ENCODE results near the gene TRPM2. TPM values are rescaled to one million over a fixed set of nuclear protein-coding genes. Genes with fewer than 3 reads are reported as not detected.
A peak's percentile ranks its signal among the peaks of the same experiment; 100 is the strongest.

The TRPM2 gene
- total RNA-seq, 1 donor from 2014 or later, result 0.43 TPM

DNA sequence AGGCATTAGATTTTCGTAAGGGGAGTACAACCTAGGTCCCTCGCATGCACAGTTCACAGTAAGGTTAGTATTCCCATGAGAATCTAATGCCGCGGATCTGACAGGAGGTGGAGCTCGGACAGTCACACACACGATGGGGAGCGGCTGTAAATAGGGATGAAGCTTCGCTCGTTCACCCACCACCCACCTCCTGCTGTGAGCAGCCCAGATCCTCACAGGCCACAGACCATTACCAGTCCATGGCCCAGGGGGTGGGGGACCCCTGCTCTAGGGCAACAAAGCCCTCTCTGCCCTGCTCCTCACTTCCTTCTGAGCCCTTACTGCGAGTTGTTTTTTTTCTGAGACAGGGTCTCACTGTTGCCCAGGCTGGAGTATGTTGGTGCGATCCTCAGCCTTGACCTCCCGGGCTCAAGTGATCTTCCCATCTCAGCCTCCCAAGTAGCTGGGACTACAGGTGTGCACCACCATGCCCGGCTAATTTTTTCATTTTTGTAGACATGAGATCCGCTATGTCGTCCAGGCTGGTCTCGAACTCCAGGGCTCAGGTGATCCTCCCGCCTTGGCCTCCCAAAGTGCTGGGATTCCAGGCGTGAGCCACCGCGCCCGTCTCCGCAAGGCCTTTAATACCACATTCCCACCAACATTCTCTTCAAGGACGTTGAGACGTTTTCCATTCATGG, 21.3 kb downstream of the TRPM2 start:
- no peaks in the 10 kb centered on the region for H3K4me1 ChIP-seq
- no peak overlapping the region for H3K4me3 ChIP-seq
- DNase-seq (ENCODE audit: low spot score in 2 of 2), result peak in 1 of 2 donors; percentile 39
- no peaks in the 10 kb centered on the region for H3K9me3 ChIP-seq
- TF ChIP-seq, protein P1, sequence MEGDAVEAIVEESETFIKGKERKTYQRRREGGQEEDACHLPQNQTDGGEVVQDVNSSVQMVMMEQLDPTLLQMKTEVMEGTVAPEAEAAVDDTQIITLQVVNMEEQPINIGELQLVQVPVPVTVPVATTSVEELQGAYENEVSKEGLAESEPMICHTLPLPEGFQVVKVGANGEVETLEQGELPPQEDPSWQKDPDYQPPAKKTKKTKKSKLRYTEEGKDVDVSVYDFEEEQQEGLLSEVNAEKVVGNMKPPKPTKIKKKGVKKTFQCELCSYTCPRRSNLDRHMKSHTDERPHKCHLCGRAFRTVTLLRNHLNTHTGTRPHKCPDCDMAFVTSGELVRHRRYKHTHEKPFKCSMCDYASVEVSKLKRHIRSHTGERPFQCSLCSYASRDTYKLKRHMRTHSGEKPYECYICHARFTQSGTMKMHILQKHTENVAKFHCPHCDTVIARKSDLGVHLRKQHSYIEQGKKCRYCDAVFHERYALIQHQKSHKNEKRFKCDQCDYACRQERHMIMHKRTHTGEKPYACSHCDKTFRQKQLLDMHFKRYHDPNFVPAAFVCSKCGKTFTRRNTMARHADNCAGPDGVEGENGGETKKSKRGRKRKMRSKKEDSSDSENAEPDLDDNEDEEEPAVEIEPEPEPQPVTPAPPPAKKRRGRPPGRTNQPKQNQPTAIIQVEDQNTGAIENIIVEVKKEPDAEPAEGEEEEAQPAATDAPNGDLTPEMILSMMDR (IDR thresholded peaks at IDR 0.05), result no peak
- H3K27me3 ChIP-seq, result no peaks in the 10 kb centered on the region
- intact Hi-C loops (cut with DNase I), result no loop called here
- no peaks in the 10 kb centered on the region for H3K36me3 ChIP-seq
- H3K27ac ChIP-seq, result no peak overlapping the region

DNA sequence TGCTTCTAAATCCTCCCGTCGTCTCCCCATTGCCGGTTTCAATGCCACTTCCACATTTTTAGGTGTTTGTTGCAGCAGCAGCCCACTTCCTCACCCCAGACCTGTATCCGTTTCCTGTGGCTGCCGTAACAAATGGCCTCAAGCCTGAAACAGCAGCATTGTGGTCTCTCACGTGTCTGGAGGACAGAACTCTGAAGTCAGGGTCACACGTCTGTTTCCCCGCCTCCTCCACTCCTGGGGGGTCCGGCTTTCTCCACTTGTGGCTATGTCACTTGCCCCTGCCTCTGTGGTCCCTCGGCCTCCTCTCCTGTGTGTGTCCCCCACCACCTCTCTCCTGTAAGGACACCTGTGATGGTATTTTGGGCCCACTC, 21.8 kb downstream of the TRPM2 start:
- DNase-seq (ENCODE audit: low spot score in 2 of 2), result peak in 1 of 2 donors; percentile 75
- no peak overlapping the region for H3K27ac ChIP-seq
- no peak overlapping the region for H3K4me3 ChIP-seq
- TF ChIP-seq, protein P1 (IDR thresholded peaks at IDR 0.05), result no peak
- H3K27me3 ChIP-seq, result no peaks in the 10 kb centered on the region
- no peaks in the 10 kb centered on the region for H3K9me3 ChIP-seq
- intact Hi-C loops (cut with DNase I), result no loop called here
- no peaks in the 10 kb centered on the region for H3K4me1 ChIP-seq
- H3K36me3 ChIP-seq, result no peaks in the 10 kb centered on the region

GRCh38 chr21:44375761-44376241, 22.4 kb downstream of the TRPM2 start:
- TF ChIP-seq, protein P1 (IDR thresholded peaks at IDR 0.05), result no peak
- no peaks in the 10 kb centered on the region for H3K27me3 ChIP-seq
- H3K4me3 ChIP-seq, result no peak overlapping the region
- H3K36me3 ChIP-seq, result no peaks in the 10 kb centered on the region
- no peaks in the 10 kb centered on the region for H3K4me1 ChIP-seq
- DNase-seq (ENCODE audit: low spot score in 2 of 2), result peak in 1 of 2 donors; percentile 50
- H3K9me3 ChIP-seq, result no peaks in the 10 kb centered on the region
- intact Hi-C loops (cut with DNase I), result no loop called here
- H3K27ac ChIP-seq, result no peak overlapping the region

DNA sequence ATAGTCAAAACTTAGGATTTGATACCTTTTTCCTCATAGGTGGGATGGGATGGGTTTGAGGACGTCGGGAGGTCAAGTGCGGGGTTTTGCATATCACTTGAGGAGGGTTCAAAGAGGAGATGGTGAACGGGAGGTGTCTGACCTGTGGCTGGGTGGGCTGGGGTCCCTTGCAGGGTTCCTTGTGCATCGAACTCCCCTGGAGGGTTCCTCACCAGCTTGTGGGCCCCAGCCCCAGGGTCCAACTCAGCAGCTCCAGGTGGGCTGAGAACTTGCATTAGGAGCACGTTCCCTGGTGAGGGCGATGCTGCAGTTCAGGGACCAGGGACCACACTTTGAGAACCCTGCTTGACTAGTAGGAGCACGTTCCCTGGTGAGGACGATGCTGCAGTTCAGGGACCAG, 23.2 kb downstream of the TRPM2 start:
- no peaks in the 10 kb centered on the region for H3K36me3 ChIP-seq
- H3K4me3 ChIP-seq, result no peak overlapping the region
- intact Hi-C loops (cut with DNase I), result no loop called here
- H3K9me3 ChIP-seq, result no peaks in the 10 kb centered on the region
- H3K27ac ChIP-seq, result no peak overlapping the region
- TF ChIP-seq, protein P1 (IDR thresholded peaks at IDR 0.05), result no peak
- no peaks in the 10 kb centered on the region for H3K27me3 ChIP-seq
- H3K4me1 ChIP-seq, result no peaks in the 10 kb centered on the region
- DNase-seq (ENCODE audit: low spot score in 2 of 2), result peak in 1 of 2 donors; percentile 56

- no peaks in the 10 kb centered on the region for H3K27me3 ChIP-seq
- H3K4me1 ChIP-seq, result no peaks in the 10 kb centered on the region
- H3K36me3 ChIP-seq, result no peaks in the 10 kb centered on the region
- intact Hi-C loops (cut with DNase I), result no loop called here
- no peak overlapping the region for H3K27ac ChIP-seq
- TF ChIP-seq, protein P1 (IDR thresholded peaks at IDR 0.05), result no peak
- DNase-seq (ENCODE audit: low spot score in 2 of 2), result peak in 1 of 2 donors; percentile 56
- H3K9me3 ChIP-seq, result no peaks in the 10 kb centered on the region
- H3K4me3 ChIP-seq, result no peak overlapping the region
Observed at GRCh38 chr21:44377201-44377921, 23.9 kb downstream of the TRPM2 start.
